Fibroblast of the aortic adventitia (primary cell): ENCODE results near the gene PRRT4. TPM values are rescaled to one million over a fixed set of nuclear protein-coding genes. Genes with fewer than 3 reads are reported as not detected.

Experiments used
- DNase-seq: peaks from one replicate; pipeline ENCODE4 v3.0.0-alpha.2; 2010; ENCODE audit warnings: low read depth
- H3K4me3 ChIP-seq: 2 replicates; pipeline ENCODE4 v1.5.1; 2011; ENCODE audit warnings: low read depth, mild to moderate bottlenecking, control low read depth, low read length, moderate library complexity
- CTCF ChIP-seq: IDR thresholded peaks from 2 replicates; pipeline ENCODE4 v1.5.1; 2011; ENCODE audit warnings: mild to moderate bottlenecking, low read length, control low read depth, inconsistent platforms; ENCODE audit not compliant: insufficient read depth
- total RNA-seq: library from RNA; depleted of rRNA; stranded (reverse); fragments of >200 nt; gene quantifications from 2 replicates; pipeline ENCODE4 v1.2.3, GENCODE V29; 2012; ENCODE audit warnings: low replicate concordance

Gene PRRT4
- 0.27 and 0.82 TPM in 2 replicates for total RNA-seq

GRCh38 chr7:128361411-128362379 is at the start of gene PRRT4:
Gene PRRT4 (minus strand): TSS chr7:128361690.
- no peak for DNase-seq
- TF ChIP-seq CTCF, result no peak
- peak within 1 kb of the TSS; percentile 58 for H3K4me3 ChIP-seq

- DNase-seq, result no peak
Measured at GRCh38 chr7:128410451-128410753, 48.9 kb upstream of the PRRT4 start.

GRCh38 chr7:128409596-128410450 is 48.3 kb upstream of the PRRT4 start, which contains the start of gene IMPDH1:
Gene IMPDH1 (minus strand): TSS chr7:128409982. CDS start chr7:128409901, 81 bp downstream.
- TF ChIP-seq CTCF, result no peak
- DNase-seq, result peak; percentile 81
- H3K4me3 ChIP-seq, result peak within 1 kb of the TSS; percentile 84

More at GRCh38 chr7:128410451-128410753, 48.9 kb upstream of the PRRT4 start:
- peak overlapping the region; percentile 84 for H3K4me3 ChIP-seq
- no peak for TF ChIP-seq CTCF

- TF ChIP-seq CTCF, result no peak
- H3K4me3 ChIP-seq, result peak overlapping the region; percentile 84
- peak; percentile 22 for DNase-seq
Measured at GRCh38 chr7:128408709-128409595, 47.5 kb upstream of the PRRT4 start.

- peak overlapping the region; percentile 84 for H3K4me3 ChIP-seq
- no peak for DNase-seq
- no peak for TF ChIP-seq CTCF
Measured at GRCh38 chr7:128407751-128408708, 46.5 kb upstream of the PRRT4 start.
